ENCODE results near the gene CTBP2. TPM values are rescaled to one million over a fixed set of nuclear protein-coding genes. Genes with fewer than 3 reads are reported as not detected.

CTBP2 gene
- total RNA-seq, 8 experiments from 2014 or later, result 29.4 to 90.0 (median 44.8) TPM

DNA sequence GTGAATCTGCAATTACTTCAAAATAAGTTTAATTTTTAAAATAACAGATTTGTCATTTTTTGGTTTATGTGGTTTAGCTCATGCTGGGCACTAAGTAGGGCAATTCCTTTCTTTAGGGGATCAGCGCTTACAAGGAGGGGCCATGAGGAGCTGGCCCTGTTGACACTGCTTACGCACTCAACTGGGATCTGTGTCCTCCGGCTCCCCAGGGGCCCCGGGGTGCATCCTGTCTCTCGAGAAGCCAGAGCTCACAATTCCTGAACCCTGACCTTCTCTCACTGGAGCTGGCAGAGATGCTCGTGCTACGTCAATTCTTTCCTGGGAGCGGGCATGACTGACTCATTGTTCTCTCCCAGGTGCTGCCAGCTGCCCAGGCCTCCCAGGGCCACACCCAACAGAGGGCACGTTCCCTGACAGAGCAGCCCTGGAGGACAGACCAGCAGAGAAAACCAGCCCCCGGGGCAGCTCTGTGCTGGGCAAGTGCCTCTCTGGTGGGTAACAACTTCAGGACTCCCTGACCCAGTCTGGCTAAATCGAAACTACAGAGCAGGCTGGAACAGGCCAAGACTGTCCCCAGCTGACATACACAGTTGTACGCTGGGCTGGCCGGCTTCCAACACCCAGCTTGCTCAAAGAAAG, 36.8 kb downstream of the CTBP2 start:
- Histone ChIP-seq H3K27ac (no peak overlapping the region), H3K4me3 (no peak overlapping the region), H3K4me1 (replicated peaks in 1 of 2) (peaks cover 0 to 38% of the 10 kb centered on the region in 2 donors)
- in situ Hi-C loops (cut with MboI; ENCODE audit: low pct_unique_long_range_greater_than_20kb in 2 of 9, low sequenced_read_pairs in 9 of 9, unreplicated experiment in 9 of 9), result no loop called here
- 20 to 100% (median 74%) methylated on average over 1 to 8 of the region's 13 CpGs; no CpG with 5 or more reads in 4 of the 10 experiments for WGBS, 10 experiments
- ATAC-seq (replicated peaks in 6 of 8), result peak; percentile 17 to 79 (median 52)

DNA sequence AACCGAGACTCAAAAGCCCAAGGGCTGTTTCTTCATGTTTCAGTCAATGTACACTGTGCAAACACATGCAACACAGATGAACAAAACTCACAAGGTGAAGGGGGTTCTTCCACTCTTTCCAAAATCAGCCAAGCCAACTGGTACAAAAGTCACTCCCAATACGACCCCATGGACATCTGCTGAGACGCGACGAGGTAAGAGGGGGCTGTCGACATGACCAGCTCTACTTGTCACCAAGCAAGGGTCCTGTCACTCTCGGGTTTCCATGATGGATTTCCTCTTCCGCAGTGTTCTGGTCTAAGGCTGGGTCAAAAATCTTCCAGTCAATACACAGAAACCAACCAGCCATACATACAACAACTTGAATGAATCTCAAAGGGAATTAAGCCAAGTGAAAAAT, 37.8 kb downstream of the CTBP2 start:
- Histone ChIP-seq H3K27ac (no peak overlapping the region), H3K4me3 (no peak overlapping the region), H3K4me1 (replicated peaks in 1 of 2) (peaks cover 0 to 38% of the 10 kb centered on the region in 2 donors)
- in situ Hi-C loops (cut with MboI; ENCODE audit: low pct_unique_long_range_greater_than_20kb in 2 of 9, low sequenced_read_pairs in 9 of 9, unreplicated experiment in 9 of 9), result no loop called here
- ATAC-seq (replicated peaks in 6 of 8), result no peak
- 91 to 93% (median 93%) methylated on average over 3 to 8 of the region's 8 CpGs; no CpG with 5 or more reads in 6 of the 10 experiments for WGBS, 10 experiments

DNA sequence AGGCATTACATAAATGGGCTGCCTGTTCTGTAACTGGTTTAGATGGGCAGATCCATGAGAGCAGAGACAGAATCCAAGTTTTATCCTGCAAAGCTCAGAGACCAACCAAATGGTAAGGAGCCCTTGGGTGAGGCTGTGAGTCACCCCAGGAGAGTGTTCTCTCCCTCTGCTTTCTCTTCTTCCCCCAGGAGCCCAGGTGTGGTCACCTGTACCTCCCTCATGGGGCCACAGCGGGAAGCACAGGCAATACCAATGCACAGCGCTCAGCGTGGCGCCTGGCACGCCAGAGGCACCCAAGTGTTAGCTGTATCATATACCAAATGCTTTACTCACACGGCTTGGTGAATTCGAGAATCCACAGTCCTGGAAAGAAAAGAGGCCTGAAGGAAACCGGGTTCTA, 39.4 kb downstream of the CTBP2 start:
- Histone ChIP-seq H3K4me3 (no peak overlapping the region), H3K27ac (no peak overlapping the region), H3K4me1 (replicated peaks in 1 of 2) (peaks cover 0 to 38% of the 10 kb centered on the region in 2 donors)
- in situ Hi-C loops (cut with MboI; ENCODE audit: low pct_unique_long_range_greater_than_20kb in 2 of 9, low sequenced_read_pairs in 9 of 9, unreplicated experiment in 9 of 9), result no loop called here
- no peak for ATAC-seq (replicated peaks in 6 of 8)
- WGBS, 10 experiments, result 57 to 100% (median 90%) methylated on average over 1 to 6 of the region's 8 CpGs; no CpG with 5 or more reads in 2 of the 10 experiments

DNA sequence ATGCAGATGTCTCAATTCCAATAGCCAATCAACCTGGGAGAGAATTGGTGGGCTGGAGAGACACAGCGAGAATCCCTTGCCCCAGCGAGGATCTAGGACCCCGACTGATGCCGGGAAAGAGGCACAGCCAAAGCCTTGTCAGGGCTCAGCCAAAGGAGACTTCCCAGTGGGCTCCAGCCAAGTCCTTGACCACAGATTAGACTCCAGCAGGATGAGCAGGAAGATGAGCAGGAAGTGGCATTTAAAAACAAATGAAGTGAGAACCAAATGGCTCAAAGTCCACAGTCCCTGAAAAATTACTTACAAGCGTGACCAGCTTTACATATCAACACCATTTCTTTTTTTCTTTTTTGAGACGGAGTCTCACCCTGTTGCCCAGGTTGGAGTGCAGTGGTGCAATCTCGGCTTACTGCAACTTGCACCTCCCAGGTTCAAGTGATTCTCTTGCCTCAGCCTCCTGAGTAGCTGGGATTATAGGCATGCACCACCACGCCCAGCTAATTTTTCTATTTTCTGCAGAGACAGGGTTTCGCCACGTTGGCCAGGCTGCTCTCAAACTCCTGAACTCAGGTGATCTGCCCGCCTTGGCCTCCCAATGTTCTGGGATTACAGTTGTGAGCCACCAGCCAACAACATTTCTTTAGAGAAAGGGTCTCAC, 40.2 kb downstream of the CTBP2 start:
- ATAC-seq (replicated peaks in 6 of 8), result no peak
- in situ Hi-C loops (cut with MboI; ENCODE audit: low pct_unique_long_range_greater_than_20kb in 2 of 9, low sequenced_read_pairs in 9 of 9, unreplicated experiment in 9 of 9), result no loop called here
- Histone ChIP-seq H3K4me3 (no peak overlapping the region), H3K4me1 (replicated peaks in 1 of 2) (peaks cover 0 to 33% of the 10 kb centered on the region in 2 donors), H3K27ac (no peak overlapping the region)
- WGBS, 10 experiments, result 58 to 100% (median 92%) methylated on average over 1 to 11 of the region's 11 CpGs; no CpG with 5 or more reads in 1 of the 10 experiments

GRCh38 chr10:125118701-125119100, 41.7 kb downstream of the CTBP2 start:
- ATAC-seq (replicated peaks in 6 of 8), result no peak
- in situ Hi-C loops (cut with MboI; ENCODE audit: low pct_unique_long_range_greater_than_20kb in 2 of 9, low sequenced_read_pairs in 9 of 9, unreplicated experiment in 9 of 9), result no loop called here
- Histone ChIP-seq H3K27ac (no peak overlapping the region), H3K4me1 (replicated peaks in 1 of 2) (peaks cover 0 to 18% of the 10 kb centered on the region in 2 donors), H3K4me3 (no peak overlapping the region)
- WGBS, 10 experiments, result 93% methylated on average over 3 of the region's 10 CpGs; no CpG with 5 or more reads in 9 of the 10 experiments

DNA sequence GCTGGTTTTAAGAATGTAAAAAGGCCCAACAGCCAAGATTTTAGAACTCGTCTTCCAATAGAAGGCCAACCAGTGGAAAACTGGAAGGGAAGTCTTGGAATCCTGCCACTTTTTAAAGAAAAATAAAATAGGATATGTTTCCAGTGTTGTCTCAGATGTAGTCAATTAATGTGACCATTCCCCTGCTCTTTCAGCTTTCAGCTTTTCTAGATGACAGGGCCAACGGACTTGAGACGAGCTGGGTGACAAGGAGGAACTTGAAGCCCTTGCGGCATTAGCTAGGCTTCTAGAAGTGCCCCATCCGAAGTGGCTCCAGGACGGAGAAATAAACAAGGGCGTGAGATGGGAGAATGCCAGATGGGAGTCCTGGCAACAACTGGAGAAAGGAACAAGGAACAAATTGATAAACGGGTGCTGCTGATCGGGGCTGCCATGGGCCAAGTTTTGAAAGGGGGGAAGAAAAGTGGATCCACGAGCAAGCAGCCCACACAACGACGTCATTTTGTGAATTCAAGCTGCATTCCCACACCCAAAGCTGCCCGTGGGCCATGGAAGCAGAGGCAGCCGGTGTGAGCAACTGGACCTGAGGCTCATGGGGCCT, 42.3 kb downstream of the CTBP2 start:
- WGBS, 10 experiments, result 26 to 100% (median 84%) methylated on average over 1 to 9 of the region's 14 CpGs; no CpG with 5 or more reads in 1 of the 10 experiments
- Histone ChIP-seq H3K27ac (no peak overlapping the region), H3K4me1 (replicated peaks in 1 of 2) (peaks cover 0 to 14% of the 10 kb centered on the region in 2 donors), H3K4me3 (no peak overlapping the region)
- peak in 3 of 8 experiments; percentile 15 to 61 (median 28) for ATAC-seq (replicated peaks in 6 of 8)
- in situ Hi-C loops (cut with MboI; ENCODE audit: low pct_unique_long_range_greater_than_20kb in 2 of 9, low sequenced_read_pairs in 9 of 9, unreplicated experiment in 9 of 9), result no loop called here

- in situ Hi-C loops (cut with MboI; ENCODE audit: low pct_unique_long_range_greater_than_20kb in 2 of 9, low sequenced_read_pairs in 9 of 9, unreplicated experiment in 9 of 9), result no loop called here
- ATAC-seq (replicated peaks in 6 of 8), result no peak
- Histone ChIP-seq H3K4me3 (no peak overlapping the region), H3K4me1 (replicated peaks in 1 of 2) (peaks cover under 1 to 11% of the 10 kb centered on the region in 2 donors), H3K27ac (no peak overlapping the region)
- WGBS, 10 experiments, result 79 to 100% (median 100%) methylated on average over 1 to 7 of the region's 18 CpGs; no CpG with 5 or more reads in 5 of the 10 experiments
Measured at GRCh38 chr10:125116652-125117310, 43.6 kb downstream of the CTBP2 start.

DNA sequence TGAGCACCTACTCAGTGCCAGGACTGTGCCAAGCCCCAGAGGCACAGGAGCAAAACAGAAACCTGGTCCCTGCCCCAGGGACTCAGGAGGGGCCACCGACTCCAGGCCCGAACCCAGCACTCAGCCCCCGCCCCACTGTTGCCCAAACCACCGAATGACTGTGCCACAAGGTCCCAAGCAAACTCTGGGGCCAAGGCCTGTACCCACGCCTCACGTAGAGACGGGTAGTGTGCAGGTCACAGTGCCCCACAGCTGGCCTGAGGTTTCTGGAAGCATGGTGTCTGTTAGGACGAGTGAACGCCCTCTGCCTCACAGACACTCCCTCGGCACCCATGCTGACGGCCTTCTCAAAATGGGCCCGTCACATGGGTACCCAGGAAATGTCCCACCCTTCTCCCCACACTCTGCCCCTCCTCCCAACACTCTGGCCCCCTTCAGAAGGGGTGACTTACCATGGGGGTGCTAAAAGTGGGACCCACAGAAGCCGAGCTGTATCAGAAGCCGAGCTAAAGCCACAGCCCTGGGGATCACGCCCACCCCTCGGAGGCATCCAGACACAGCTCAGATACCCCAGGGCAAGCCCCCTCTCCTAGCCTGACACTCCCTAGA, 44.2 kb downstream of the CTBP2 start:
- in situ Hi-C loops (cut with MboI; ENCODE audit: low pct_unique_long_range_greater_than_20kb in 2 of 9, low sequenced_read_pairs in 9 of 9, unreplicated experiment in 9 of 9), result no loop called here
- Histone ChIP-seq H3K4me3 (no peak overlapping the region), H3K4me1 (replicated peaks in 1 of 2) (peaks cover 7 to 10% of the 10 kb centered on the region in 2 donors), H3K27ac (no peak overlapping the region)
- 82 to 100% (median 98%) methylated on average over 2 to 5 of the region's 16 CpGs; no CpG with 5 or more reads in 6 of the 10 experiments for WGBS, 10 experiments
- ATAC-seq (replicated peaks in 6 of 8), result no peak

- no peak overlapping the region for H3K27ac ChIP-seq
- peaks cover 3 to 15% of the 10 kb centered on the region in 2 donors for H3K4me1 ChIP-seq (replicated peaks in 1 of 2)
- H3K4me3 ChIP-seq, result no peak overlapping the region
- ATAC-seq (replicated peaks in 6 of 8), result no peak
- in situ Hi-C loops (cut with MboI; ENCODE audit: low pct_unique_long_range_greater_than_20kb in 2 of 9, low sequenced_read_pairs in 9 of 9, unreplicated experiment in 9 of 9), result no loop called here
- WGBS, 10 experiments, result 93 to 100% (median 100%) methylated on average over 2 to 5 of the region's 5 CpGs; no CpG with 5 or more reads in 5 of the 10 experiments
Measured at GRCh38 chr10:125115409-125115808, 45.0 kb downstream of the CTBP2 start.

- H3K4me1 ChIP-seq (replicated peaks in 1 of 2), result peaks cover 3 to 17% of the 10 kb centered on the region in 2 donors
- no peak overlapping the region for H3K4me3 ChIP-seq
- in situ Hi-C loops (cut with MboI; ENCODE audit: low pct_unique_long_range_greater_than_20kb in 2 of 9, low sequenced_read_pairs in 9 of 9, unreplicated experiment in 9 of 9), result no loop called here
- H3K27ac ChIP-seq, result no peak overlapping the region
- ATAC-seq (replicated peaks in 6 of 8), result no peak
- 78 to 100% (median 89%) methylated on average over 1 to 13 of the region's 16 CpGs; no CpG with 5 or more reads in 3 of the 10 experiments for whole genome bisulfite sequencing, 10 experiments
Measured at GRCh38 chr10:125114761-125115391, 45.5 kb downstream of the CTBP2 start.

DNA sequence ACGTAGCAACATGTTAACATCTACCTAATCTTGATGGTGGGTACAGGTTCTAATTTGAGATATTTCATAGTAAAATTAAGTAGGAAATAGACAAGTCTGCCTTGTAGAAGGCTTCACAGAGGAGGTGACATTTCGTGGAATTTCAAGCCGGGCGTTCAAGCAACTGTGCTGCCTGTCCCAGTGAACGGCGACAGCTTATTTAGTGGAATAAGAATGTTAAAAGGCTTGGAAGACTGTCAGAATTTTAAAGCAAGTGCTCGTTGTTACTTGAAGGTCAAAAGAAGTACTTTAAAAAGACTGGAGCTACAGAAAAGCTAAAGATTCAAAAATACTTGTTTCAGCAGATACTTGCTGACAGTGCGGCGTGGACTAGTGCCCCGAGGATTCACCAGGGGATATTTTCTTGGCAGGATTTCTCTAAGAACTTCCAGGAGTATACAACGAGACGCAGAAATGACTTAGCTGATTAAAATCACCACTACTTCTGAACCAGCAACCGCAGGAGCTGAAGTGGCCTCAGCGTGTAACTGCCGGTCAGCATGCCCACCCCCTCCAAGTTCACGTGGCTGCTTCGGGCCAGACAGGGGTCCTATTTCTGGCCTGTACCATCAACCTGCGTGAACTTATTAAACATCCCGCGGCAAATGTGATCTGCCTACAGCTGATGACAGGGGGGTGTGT, 46.5 kb downstream of the CTBP2 start:
- Histone ChIP-seq H3K4me3 (no peak overlapping the region), H3K27ac (no peak overlapping the region), H3K4me1 (replicated peaks in 1 of 2) (peaks cover 3 to 17% of the 10 kb centered on the region in 2 donors)
- WGBS, 10 experiments, result 28 to 98% (median 89%) methylated on average over 2 to 20 of the region's 20 CpGs
- no peak for ATAC-seq (replicated peaks in 6 of 8)
- in situ Hi-C loops (cut with MboI; ENCODE audit: low pct_unique_long_range_greater_than_20kb in 2 of 9, low sequenced_read_pairs in 9 of 9, unreplicated experiment in 9 of 9), result no loop called here
